IMR-90 (cell line): ENCODE data around the gene PLIN4.

Experiments
- CEBPB ChIP-seq: IDR thresholded peaks from 2 replicates; pipeline ENCODE4 v1.6.1; 2012; ENCODE audit warnings: low read depth, low read length, improper control_type of control experiment
- CHD1 ChIP-seq: IDR thresholded peaks from 2 replicates; pipeline ENCODE4 v1.6.1; 2012; ENCODE audit warnings: low read depth, low read length, improper control_type of control experiment
- MAZ ChIP-seq: IDR thresholded peaks from 2 replicates; pipeline ENCODE4 v1.6.1; 2012; ENCODE audit warnings: low read depth, mild to moderate bottlenecking, low read length, improper control_type of control experiment, moderate library complexity, borderline replicate concordance
- MXI1 ChIP-seq: IDR thresholded peaks from 2 replicates; pipeline ENCODE4 v1.6.1; 2012; ENCODE audit warnings: low read depth, mild to moderate bottlenecking, low read length, moderate library complexity, borderline replicate concordance
- POLR2A ChIP-seq: IDR thresholded peaks from 2 replicates; pipeline ENCODE4 v1.6.1; 2012; ENCODE audit warnings: mild to moderate bottlenecking, low read depth, low read length
- RAD21 ChIP-seq: IDR thresholded peaks from 2 replicates; pipeline ENCODE4 v1.6.1; 2012; ENCODE audit warnings: low read length, improper control_type of control experiment
- RCOR1 ChIP-seq: IDR thresholded peaks from 2 replicates; pipeline ENCODE4 v1.6.1; 2012; ENCODE audit warnings: mild to moderate bottlenecking, low read length, improper control_type of control experiment; ENCODE audit not compliant: insufficient replicate concordance
- SMC3 ChIP-seq: fragments of 150-350 bp; IDR thresholded peaks from 2 replicates; pipeline ENCODE4 v1.6.1; 2016; ENCODE audit warnings: low read depth, mild to moderate bottlenecking, antibody characterized with exemption, low read length, moderate library complexity
- TF ChIP-seq, protein P1 (sequence below): conservative IDR thresholded peaks from 2 replicates; pipeline ENCODE4 v1.5.1; 2012; ENCODE audit warnings: mild to moderate bottlenecking, low read depth, low read length, improper control_type of control experiment

DNA sequence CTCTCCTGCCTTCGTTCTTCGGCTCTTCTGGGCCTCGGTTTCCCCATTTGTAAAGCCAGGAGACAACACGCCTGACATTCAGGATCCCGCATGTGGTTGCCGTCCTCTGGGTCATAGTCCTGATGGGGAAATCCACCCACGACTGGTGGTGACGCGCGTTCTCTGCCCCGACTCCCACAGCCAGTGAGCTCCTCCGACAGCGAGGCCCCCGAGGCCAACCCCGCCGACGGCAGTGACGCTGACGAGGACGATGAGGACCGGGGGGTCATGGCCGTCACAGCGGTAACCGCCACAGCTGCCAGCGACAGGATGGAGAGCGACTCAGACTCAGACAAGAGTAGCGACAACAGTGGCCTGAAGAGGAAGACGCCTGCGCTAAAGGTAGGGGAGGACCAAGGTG is 29.8 kb downstream of the PLIN4 start:
- TF ChIP-seq, protein P1, sequence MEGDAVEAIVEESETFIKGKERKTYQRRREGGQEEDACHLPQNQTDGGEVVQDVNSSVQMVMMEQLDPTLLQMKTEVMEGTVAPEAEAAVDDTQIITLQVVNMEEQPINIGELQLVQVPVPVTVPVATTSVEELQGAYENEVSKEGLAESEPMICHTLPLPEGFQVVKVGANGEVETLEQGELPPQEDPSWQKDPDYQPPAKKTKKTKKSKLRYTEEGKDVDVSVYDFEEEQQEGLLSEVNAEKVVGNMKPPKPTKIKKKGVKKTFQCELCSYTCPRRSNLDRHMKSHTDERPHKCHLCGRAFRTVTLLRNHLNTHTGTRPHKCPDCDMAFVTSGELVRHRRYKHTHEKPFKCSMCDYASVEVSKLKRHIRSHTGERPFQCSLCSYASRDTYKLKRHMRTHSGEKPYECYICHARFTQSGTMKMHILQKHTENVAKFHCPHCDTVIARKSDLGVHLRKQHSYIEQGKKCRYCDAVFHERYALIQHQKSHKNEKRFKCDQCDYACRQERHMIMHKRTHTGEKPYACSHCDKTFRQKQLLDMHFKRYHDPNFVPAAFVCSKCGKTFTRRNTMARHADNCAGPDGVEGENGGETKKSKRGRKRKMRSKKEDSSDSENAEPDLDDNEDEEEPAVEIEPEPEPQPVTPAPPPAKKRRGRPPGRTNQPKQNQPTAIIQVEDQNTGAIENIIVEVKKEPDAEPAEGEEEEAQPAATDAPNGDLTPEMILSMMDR: no peak
- no peak for TF ChIP-seq POLR2A
- TF ChIP-seq CHD1: no peak
- no peak for TF ChIP-seq SMC3
- TF ChIP-seq RAD21: no peak
- no peak for TF ChIP-seq RCOR1
- no peak for TF ChIP-seq CEBPB
- TF ChIP-seq MXI1: no peak
- TF ChIP-seq MAZ: no peak
